SH-SY5Y (cell line): ENCODE results near the gene KCNAB1.

ENCODE experiments used
- GATA2 ChIP-seq: IDR thresholded peaks from 2 replicates; pipeline ENCODE4 v1.6.1; 2011; ENCODE audit warnings: mild to moderate bottlenecking, low read depth, low read length
- GATA3 ChIP-seq: IDR thresholded peaks from 2 replicates; pipeline ENCODE4 v1.6.1; 2011; ENCODE audit warnings: low read depth, mild to moderate bottlenecking, low read length, moderate library complexity

DNA sequence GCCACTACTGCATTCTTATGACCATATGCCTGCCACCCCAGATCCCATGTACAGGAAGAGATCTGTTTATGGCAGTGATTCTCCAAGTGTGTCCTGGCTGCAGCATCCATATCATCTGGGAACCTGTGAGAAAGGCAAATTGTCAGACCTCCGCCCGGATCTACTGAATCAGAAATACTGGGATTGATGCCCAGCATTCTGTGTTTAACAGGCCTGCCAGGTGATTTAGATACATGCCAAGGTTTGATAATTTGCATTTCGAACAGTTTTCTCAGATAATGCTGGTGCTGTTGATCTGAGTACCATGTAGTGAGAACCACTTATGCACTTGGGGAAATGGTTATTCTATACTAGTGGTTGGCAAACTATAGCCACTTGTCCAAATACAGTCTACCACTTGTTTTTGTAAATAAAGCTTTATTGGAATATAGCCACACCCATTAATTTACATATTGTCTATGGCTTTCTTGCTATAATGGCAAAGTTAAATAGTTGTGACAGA, 269.1 kb downstream of the KCNAB1 start:
- TF ChIP-seq GATA2 (no peak), GATA3 (no peak)
